DMS114 treated with DMSO at 0.1 percent for 48 hours (cell line): Measurements from ENCODE around the gene MAIP1.
"Not testable (repeated sequence)": the region's sequence is repeated elsewhere in the genome, so short reads cannot be mapped to it uniquely, and the experiment has no call there.

ENCODE experiments used
- DNase-seq: peaks from one replicate; lab custom pipeline; 2025; ENCODE audit not compliant: unreplicated experiment; lab: John Stamatoyannopoulos, UW

The MAIP1 gene, protein sequence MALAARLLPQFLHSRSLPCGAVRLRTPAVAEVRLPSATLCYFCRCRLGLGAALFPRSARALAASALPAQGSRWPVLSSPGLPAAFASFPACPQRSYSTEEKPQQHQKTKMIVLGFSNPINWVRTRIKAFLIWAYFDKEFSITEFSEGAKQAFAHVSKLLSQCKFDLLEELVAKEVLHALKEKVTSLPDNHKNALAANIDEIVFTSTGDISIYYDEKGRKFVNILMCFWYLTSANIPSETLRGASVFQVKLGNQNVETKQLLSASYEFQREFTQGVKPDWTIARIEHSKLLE

DNA sequence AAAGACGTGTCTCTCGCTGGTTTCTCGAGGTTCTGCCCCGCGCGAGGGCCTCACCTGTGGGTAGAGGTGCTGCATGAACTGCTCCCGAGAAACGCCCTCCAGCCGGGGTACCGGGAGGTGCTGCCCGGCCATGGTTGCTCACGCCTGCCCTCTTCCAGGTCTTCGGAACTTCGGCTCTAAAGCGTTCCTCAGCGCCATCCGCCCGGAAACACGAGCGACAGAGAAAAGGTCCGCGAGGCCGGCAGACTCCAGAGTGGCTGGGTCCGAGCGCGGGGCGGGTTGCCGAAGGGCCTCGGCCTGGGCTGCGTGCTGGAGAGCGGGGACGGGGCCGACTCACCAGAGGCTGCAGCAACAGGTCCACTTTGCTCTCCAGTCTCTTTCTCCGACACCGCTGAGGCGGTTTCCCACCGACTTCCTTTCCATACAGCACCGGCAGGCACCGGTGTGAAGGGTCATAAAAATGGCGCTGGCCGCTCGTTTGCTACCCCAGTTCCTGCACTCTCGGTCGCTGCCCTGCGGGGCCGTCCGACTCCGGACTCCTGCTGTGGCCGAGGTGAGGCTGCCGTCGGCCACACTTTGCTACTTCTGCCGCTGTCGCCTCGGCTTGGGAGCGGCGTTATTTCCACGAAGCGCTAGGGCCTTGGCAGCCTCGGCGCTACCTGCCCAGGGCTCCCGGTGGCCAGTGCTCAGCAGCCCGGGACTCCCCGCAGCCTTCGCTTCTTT, at the start of gene MAIP1, which contains the start of gene TYW5:
TSS of gene MAIP1 (plus strand) at position 244 of the 723 bp plus-strand sequence. CDS start at position 461, 217 bp downstream.
TSS of gene TYW5 (minus strand) at position 153 of the 723 bp plus-strand sequence. CDS start at position 132, 21 bp downstream.
- DNase-seq = peak; percentile 70

DNA sequence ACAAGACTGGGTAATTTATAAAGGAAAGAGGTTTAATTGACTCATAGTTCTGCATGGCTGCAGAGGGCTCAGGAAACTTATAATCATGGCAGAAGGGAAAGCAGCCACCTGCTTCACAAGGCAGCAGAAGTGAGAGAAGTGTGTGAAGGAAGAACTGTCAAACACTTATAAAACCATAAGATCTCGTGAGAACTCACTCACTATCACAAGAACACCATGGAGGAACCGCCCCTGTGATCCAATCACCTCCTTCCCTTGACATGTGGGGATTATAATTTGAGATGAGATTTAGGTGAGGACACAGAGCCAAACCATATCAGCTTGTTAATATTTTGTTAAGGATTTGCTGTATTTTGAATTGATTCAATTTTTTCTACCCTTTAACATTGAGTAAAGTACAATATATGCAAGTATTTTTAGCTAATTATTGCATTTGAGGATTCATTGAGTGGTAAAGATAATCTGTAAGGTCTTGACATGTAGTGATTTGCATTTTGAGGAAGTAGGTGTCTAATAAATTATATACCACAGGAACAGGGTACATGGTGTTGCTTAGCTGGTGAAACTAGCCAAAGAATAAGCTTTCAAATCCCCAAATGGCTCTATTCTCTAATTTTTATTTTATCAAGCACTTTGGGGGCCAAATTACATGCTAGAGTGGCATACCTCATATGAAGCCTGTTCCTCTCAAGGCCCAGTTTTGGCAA, 48.2 kb upstream of the MAIP1 start:
- no peak for DNase-seq

DNA sequence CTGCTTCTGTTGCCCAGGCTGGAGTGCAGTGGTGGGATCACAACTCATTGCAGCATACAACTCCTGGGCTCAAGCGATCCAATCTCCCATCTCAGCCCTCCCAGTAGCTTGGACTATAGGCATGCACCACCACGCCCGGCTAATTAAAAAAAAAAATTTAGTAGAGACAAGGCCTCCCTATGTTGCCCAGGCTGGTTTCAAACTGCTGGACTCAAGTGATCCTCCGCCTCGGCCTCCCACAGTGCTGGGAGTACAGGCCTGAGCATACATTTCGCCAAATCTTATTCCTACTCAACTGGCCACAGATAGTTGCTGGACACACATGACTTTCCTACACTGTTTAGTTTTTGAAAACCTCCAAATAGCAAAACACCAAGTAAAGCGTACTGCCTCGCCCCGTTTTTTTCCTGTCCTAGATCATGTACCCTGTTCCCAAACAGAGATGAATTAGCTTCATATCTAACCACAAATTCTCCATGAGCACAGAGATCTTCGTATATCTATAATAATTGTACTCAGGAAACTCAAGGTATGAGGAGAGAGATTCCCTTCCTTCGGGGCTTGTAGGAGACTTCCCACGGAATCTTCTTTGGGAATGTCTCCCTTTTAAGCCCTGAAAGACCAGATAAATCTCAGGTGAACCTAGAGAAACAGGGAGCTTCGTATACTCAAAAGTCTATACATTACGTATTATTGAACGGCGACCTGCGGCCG, 44.9 kb upstream of the MAIP1 start:
- DNase-seq = no peak

DNA sequence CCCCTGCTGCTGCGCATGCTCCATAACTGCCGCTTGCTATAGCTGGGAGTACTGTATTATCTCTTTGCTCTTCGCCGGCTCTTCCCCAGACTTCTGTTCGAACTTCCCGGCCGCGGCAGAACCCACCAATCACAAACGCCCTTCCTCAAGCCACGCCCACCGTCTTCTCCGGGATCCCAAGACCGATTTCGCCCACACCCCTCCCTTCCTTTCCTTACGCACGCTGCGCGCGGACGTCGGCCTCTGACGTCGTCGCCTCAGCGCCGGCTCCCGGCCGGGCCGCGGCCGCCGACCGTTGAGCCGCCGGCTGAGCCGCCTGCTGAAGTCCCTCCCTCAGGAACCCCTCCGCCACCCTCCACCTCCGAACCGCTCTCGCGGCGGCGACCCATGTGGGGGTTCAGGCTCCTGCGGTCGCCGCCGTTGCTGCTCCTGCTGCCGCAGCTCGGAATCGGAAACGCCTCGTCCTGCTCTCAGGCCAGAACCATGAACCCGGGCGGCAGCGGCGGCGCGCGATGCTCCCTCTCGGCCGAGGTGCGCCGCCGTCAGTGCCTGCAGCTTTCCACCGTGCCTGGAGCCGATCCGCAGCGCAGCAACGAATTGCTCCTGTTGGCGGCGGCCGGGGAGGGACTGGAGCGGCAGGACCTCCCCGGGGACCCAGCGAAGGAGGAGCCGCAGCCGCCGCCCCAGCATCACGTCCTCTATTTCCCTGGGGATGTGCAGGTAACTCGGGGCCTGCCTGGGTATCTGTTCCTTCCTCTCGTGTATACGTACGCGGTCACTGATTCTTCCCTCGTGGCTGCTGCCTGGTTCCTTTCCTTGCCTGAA, 44.1 kb upstream of the MAIP1 start, which contains the start of gene C2orf69:
TSS of gene C2orf69 (plus strand) at position 242 of the 825 bp plus-strand sequence. CDS start at position 388, 146 bp downstream.
- DNase-seq = peak; percentile 99

DNA sequence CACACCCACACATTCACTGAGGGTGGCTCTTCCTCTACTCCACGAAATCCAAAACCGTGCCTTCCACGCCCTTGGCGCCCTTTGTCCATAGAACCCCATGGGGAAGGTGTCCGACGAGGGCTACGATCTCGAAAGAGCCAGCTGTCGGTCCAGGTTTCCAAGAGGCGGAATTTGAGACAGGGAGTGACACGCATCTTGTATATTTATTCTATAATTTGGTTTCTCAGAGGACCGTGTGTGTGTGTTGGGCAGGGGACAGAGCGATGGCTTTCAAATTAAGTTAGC, 43.6 kb upstream of the MAIP1 start:
- DNase-seq = no peak

DNA sequence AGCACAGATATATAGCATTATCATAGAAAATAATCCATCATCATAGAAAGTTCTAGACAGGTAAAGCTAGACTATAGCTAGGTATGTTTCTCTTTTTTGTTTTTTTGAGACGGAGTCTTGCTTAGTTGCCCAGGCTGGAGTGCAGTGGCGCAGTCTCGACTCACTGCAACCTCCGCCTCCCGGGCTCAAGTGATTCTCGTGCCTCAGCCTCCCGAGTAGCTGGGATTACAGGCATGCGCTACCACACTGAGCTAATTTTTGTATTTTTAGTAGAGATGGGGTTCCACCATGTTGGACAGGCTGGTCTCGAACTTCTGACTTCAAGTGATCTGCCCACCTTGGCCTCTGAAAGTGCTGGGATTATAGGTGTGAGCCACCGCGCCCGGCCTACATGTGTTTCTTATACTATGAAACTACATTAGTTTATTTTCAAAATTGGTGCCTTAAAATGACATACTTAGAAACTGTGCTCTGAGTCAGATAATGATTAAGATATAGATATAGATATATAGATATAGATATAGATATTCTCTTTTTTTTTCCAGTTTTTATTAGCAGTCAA, 42.7 kb upstream of the MAIP1 start:
- DNase-seq = not testable (repeated sequence)

DNA sequence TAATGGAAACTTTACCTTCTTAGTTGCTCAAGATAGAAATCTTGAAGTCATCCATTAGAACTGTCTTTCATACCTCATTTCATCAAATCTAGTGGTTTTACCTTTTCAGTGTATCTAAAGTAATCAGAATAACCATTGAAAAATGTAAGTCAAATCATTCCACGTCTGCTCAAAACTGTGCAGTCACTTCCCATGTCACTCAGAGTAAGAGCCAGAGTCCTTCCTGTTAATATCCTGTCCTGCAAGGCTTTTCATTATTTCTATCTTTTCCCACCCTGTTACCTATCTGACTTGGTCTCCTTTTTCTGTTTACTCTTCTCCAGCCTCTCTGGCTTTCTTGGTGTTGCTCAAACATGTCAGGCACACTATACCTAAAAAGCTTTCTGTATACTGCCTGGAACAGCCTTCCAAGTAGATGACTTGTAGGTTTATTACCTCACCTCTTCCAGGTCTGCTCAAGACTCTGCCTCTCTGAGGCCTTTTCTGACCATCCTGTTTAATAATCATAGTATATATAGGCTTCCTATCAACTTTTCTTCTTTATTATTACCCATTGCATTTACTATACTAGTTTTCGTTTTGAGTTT, 40.9 kb upstream of the MAIP1 start:
- no peak for DNase-seq

DNA sequence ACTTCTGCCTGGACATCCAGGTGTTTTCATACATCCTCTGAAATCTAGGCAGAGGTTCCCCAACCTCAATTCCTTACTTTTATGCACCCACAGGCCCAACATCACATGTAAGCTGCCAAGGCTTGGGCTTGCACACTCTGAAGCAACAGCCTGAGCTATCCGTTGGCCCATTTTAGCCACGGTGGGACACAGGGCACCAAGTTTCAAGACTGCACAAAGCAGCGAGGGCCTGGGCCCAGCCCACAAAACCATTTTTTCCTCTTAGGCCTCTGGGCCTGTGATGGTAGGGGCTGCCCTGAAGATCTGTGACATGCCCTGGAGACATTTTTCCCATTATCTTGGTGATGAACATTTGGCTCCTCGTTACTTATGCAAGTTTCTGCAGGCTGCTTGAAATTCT, 38.4 kb upstream of the MAIP1 start:
- DNase-seq = no peak

DNA sequence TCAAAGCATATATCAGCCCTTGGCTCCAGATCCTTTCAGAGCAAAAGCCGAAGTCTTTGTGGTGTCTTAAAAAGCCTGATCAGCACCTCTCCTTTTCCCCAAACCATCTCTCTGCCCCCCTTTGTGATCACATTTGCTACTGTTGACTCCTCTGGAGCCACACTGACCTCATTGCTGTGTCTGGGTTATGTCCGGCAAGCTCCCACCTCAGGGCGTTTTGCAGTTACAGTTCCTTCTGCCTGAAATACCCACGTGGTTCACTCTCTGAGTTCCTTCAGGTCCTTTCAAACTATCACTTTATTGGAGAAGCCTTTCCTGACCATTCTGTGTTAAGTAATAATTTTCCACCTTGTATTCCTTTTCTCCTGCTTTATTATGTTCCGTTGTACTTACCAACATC, 32.5 kb upstream of the MAIP1 start:
- DNase-seq = no peak

DNA sequence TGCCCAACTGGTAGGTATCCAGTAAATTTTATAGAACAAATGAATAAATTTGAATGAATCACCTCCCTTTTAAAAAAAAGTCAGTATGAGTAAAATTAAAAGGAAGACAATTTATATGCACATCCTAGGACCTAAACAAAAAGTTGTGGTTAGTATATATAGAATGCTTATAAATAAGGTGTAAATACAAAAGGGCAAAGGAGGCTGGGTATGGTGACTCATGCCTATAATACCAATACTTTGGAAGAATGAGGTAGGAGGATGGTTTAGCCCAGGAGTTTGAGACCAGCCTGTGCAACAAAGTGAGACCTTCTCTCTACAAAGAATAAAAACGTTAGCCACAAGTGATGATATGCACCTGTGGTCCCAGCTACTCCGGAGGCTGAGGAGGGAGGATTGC, 31.5 kb upstream of the MAIP1 start:
- no peak for DNase-seq

DNA sequence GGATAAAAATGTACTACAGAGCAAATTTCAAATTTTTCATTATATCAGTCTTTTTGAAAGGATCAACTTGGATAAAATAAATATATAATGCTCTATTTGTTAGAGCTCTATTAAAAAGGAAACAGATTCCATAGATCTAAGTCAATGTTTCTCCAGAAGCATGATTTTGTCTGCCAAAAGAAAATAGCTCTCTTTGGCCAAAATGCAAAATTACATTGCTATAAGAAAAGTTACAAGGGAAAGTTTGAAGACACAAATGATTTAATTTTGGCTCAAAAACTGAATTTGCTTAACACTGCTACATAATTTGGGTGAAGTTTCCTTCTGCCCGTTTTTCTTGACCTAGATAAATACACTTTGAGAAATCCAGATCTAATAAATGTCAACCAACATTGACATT, 28.6 kb upstream of the MAIP1 start:
- no peak for DNase-seq

DNA sequence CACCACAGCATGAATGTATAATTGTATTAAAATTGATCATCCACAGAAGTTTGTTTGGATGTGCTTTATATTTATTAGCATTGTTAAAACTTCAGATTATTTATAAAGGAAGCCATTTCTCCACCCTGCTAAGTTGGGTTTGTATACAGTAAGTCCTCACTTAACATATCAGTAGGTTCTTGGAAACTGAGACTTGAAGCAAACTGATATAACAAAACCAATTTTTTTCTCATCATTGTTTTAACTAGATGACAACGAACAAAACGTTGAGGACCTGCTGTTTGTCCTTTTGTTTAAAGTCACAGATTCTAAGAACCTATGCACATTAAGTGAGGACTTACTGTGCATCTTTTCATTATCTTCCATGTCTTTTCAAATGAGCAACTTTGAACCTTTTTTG, 27.2 kb upstream of the MAIP1 start:
- DNase-seq = no peak

DNA sequence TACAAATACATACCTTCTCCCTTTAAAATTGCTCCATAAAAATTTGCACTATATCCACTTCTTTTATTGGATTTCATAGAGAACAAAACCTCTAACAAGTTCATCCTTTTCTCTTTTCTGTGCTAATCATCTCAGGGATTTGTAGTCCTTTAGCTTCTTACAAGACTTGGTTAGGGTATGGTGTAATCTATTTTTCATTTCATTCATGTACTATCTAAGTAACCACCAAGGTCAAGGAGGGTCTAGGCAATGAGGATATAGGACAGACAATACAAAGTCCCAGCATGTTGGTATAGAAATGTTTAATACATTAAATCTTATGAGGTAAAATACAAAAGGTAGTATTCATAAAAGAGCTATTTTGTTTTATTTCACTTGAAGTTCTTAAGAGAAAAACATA, 26.8 kb upstream of the MAIP1 start:
- DNase-seq = no peak

DNA sequence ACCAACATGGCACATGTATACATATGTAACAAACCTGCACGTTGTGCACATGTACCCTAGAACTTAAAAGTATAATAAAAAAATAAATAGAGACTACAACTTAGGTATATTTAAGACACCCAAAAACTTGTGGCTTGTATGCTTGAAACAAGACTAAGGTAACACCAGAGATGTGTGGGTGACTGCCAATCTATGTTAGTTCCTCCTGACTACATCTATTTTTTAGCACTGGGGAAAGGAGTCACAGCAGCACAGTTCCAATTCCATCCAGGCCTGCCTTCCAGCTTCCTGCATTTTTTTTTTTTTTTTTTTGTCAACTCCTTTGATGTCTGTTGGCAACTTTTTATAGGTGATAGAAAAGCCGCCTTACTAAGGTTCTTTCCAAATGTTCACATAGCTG, 26.1 kb upstream of the MAIP1 start:
- no peak for DNase-seq

DNA sequence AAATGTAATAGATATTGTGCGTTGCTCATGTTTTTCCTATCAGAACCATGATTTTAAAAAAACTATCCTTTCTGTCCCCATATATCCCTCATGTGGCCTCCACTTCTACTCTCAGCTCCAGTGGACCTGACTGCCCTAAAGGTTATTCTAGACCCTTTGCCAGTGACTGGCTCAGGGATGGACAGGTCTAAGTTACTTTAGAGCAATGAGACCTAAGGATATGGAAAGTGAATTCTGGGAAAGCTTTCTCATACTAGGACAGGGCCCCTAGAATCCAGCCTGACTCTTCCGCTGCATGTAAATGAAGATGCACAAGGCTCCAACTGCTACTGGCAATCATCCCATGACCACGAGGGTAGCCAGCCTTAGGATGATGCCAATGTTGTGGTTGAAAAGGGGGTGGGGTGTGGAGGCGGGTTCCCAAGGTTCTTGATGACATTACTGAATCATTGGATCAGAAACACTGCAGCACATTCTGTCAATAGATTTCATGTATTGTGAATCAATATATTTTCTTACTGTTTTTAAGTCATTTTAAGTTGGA, 23.0 kb upstream of the MAIP1 start:
- peak; percentile 48 for DNase-seq

DNA sequence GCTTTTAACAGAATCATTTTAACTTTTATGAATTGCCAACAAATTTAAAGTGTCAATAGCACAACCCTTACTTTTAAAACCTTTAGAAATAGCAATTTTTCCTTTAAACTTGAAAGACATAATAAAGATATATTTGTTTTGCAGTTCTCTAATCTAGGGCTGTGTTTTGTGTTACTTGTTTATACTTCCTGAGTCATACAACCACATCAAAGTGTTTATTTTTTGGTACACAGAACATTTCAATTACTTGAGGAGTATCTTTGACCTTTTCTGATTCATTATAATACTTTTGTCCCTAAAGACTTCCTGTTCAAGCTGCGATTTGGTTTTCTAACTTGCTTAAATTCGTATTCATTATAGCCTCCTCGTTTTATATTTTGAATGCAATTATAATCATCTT, 21.9 kb upstream of the MAIP1 start:
- no peak for DNase-seq

DNA sequence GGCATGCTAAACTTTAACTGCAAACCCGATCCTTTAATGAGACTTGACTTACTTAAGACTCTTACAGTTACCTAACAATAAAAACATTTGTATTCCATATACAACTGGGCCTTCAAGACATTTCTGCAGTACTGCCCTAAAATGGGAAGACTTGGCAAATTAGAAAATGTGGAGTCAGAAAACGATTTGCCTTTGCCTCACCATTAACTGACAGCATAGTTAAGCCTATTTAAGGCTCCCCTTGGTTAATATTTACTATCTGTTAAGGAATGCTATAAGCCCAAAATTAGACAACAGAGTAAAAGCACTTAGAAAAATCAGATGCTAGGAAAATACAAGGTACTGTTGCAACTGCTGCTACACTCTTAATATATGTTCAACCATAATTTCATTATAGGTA, 18.8 kb upstream of the MAIP1 start:
- DNase-seq = no peak

DNA sequence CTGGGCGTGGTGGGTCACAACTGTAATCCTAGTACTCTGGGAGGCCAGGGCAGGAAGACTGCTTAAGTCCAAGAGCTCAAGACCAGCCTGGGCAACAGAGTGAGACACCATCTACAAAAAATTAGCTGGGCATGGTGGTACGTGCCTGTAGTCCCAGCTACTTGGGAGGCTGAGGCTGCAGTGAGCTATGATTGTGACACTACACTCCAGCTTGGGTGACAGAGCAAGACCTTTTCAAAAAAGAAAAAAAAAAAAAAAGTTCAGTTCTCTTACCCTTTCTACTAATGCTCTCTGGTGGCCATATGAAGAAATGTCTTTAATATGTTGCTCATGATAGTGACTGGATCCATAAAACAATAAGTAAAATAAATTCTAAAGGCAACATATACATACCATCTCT, 15.0 kb upstream of the MAIP1 start:
- peak; percentile 43 for DNase-seq

DNA sequence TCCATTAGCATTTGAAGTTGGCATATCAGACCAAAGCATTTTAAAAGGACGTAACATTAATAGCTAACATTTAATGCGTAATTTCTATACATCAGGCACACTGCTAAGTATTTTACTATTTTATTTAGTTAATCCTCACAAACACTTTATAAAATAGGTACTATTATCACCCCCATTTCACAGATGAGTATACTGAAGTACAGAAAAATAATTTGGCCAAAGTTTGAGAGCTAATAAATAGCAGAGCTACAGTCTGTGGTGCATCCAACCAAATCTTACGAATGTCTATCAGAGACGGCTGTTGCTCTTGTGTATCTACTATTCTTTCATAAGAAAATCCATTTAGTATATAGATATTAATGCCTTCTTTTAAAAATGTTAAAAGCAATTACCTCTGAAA, 12.0 kb upstream of the MAIP1 start:
- no peak for DNase-seq

DNA sequence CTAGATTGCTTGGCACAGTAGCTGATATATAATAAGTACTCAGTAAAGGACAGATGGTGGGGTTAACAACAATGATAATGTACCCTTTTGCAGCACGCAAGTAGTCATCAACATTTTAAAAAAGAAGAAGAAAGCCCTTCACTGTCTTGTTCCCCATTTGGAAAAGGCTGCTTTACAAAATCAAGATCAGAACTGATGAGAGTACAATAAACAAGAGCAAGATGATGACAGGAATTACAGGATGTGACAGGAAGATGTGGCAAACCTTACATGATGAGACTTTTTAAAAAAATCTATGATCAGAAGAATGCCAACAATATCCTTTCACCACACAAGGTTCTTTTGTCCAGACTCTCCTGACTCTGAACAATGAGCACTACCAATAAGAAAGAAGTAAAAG, 9.2 kb upstream of the MAIP1 start:
- no peak for DNase-seq
